Glomerular endothelial cell (primary cell): ENCODE measurements around the gene YWHAH. TPM values are rescaled to one million over a fixed set of nuclear protein-coding genes. Genes with fewer than 3 reads are reported as not detected.

Experiments
- DNase-seq: peaks from one replicate; pipeline ENCODE4 v3.0.0-alpha.2; 2011; ENCODE audit warnings: low read depth, low spot score; ENCODE audit errors: extremely low read depth
- total RNA-seq: library from RNA; depleted of rRNA; stranded (reverse); fragments of >200 nt; gene quantifications from 2 replicates; pipeline ENCODE4 v1.2.3, GENCODE V29; 2015

Gene YWHAH
- total RNA-seq, 1 donor from 2014 or later = 188 TPM

GRCh38 chr22:31947296-31947695, 3.0 kb downstream of the YWHAH start:
- DNase-seq = no peak

- no peak for DNase-seq
Observed at GRCh38 chr22:31948002-31948401, 3.7 kb downstream of the YWHAH start.

- DNase-seq = no peak
Observed at GRCh38 chr22:31950226-31950625, 5.9 kb downstream of the YWHAH start.

GRCh38 chr22:31951194-31952093, 7.1 kb downstream of the YWHAH start:
- no peak for DNase-seq

GRCh38 chr22:31952094-31952401, 7.7 kb downstream of the YWHAH start:
- no peak for DNase-seq

GRCh38 chr22:31952472-31952871, 8.1 kb downstream of the YWHAH start:
- DNase-seq = no peak

GRCh38 chr22:31953261-31953660, 8.9 kb downstream of the YWHAH start:
- DNase-seq = no peak

- DNase-seq = no peak
Observed at GRCh38 chr22:31954535-31955523, 10.5 kb downstream of the YWHAH start.

- DNase-seq = no peak
Observed at GRCh38 chr22:31956360-31956759, 12.0 kb downstream of the YWHAH start.

- no peak for DNase-seq
Observed at GRCh38 chr22:31957970-31958594, 13.7 kb downstream of the YWHAH start.

GRCh38 chr22:31958625-31959239, 14.4 kb downstream of the YWHAH start:
- DNase-seq = no peak

GRCh38 chr22:31960767-31961166, 16.4 kb downstream of the YWHAH start:
- no peak for DNase-seq

GRCh38 chr22:31962387-31963125, 18.2 kb downstream of the YWHAH start:
- DNase-seq = no peak

- DNase-seq = no peak
Observed at GRCh38 chr22:31968022-31968421, 23.7 kb downstream of the YWHAH start.

GRCh38 chr22:31969789-31970489, 25.6 kb downstream of the YWHAH start:
- no peak for DNase-seq

- no peak for DNase-seq
Observed at GRCh38 chr22:31970490-31971444, 26.4 kb downstream of the YWHAH start.

GRCh38 chr22:31972180-31972579, 27.8 kb downstream of the YWHAH start:
- DNase-seq = no peak

GRCh38 chr22:31973739-31974138, 29.4 kb downstream of the YWHAH start:
- no peak for DNase-seq
